ENCODE results near the gene KMT5B. TPM values are rescaled to one million over a fixed set of nuclear protein-coding genes. Genes with fewer than 3 reads are reported as not detected.

KMT5B gene
- total RNA-seq, 1 experiment from 2014 or later, result 45.7 TPM

DNA sequence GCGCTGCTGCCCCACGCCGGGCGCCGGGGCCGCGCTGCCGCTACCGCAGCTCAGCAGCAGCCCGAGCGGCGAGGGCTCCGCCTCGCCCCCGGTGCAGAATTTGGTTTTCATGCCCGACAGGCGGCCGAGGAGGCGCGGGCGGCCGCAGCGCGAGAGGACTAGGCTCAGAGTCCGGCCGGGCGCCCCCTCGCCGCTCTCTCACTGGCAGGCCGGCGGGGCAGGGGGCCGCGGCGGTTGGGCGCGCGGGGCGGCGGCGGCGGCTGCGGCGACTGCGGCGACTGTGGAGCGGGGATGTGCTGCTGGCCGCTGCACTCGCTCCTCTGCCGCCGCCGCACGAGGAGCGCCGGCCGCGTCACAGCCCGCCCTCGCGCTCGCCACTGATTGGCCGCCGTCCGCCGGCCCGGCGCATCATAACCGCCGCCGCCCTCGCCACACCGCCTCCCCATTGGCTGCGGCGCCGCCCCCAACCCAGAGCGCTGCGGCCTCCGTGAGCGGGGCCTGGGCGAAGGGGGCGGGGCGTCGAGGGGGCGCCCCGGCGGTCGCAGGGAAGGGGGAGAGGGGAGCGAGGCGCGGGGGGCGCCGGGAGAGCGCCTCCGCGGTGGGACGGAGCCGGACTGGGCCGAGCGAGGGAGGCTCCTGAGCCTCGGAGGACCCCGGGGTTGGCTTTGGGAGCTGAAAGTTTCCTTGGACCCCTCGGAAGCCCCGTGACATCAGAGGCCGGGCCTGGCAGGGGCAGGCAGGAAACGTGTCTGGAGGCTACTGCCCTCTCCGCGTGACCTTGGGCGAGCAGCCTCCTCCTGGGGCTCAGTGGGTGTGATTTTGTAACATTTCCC is 91.8 kb downstream of the KMT5B start, which contains the start of gene CHKA:
Gene CHKA (minus strand): TSS at position 322 of the 833 bp plus-strand sequence. CDS start 211 bp downstream, at position 111.
- Histone ChIP-seq H3K79me2 (ENCODE audit: low read depth) (peaks cover 56% of the 10 kb centered on the region), H3K27ac (peak within 1 kb of the TSS; percentile 97), H3F3A (ENCODE audit: insufficient read depth, low read depth) (peaks cover 43% of the 10 kb centered on the region), H3K27me3 (ENCODE audit: insufficient read depth, low read depth) (no peaks in the 10 kb centered on the region), H3K9me2 (ENCODE audit: insufficient read depth) (no peaks in the 10 kb centered on the region), H3K36me3 (ENCODE audit: low read depth) (peaks cover 17% of the 10 kb centered on the region), H3K4me1 (replicated peaks; ENCODE audit: insufficient read depth) (peaks cover 77% of the 10 kb centered on the region), H4K20me1 (ENCODE audit: insufficient read depth) (peaks cover 41% of the 10 kb centered on the region), H2AFZ (peak within 1 kb of the TSS; percentile 52), H3K4me2 (peak within 1 kb of the TSS; percentile 100), H3K9me3 (ENCODE audit: insufficient read depth, low read depth) (no peaks in the 10 kb centered on the region), H3K4me3 (peak within 1 kb of the TSS; percentile 92)
- ChIA-PET CTCF (interaction anchor here (0.6 kb wide), 1 partner anchor 687 kb away, joined by 4 read pairs; no protein-coding TSS in a partner anchor), POLR2A (ENCODE audit: unreplicated experiment) (interaction anchor here (0.6 to 0.8 kb wide), 5 partner anchors 8 to 116 kb away, joined by 3 to 38 read pairs (median 5); no protein-coding TSS in a partner anchor)
- no TSS peak for BruUV-seq (replicated peaks)
- intact Hi-C loops (cut with micrococcal nuclease; ENCODE audit: unreplicated experiment), result loop anchor here (2.0 to 5.0 kb wide), 2 partner anchors 79 to 88 kb away; no protein-coding TSS in a partner anchor
- DNase-seq, result peak; percentile 88 to 97
- no peak for TF ChIP-seq CTCF (conservative IDR thresholded peaks at IDR 0.05)
- TF ChIP-seq EZH2 (IDR thresholded peaks at IDR 0.05; ENCODE audit: low read depth), result no peak

- H4K20me1 ChIP-seq (ENCODE audit: insufficient read depth), result peaks cover 49% of the 10 kb centered on the region
- TF ChIP-seq EZH2 (IDR thresholded peaks at IDR 0.05; ENCODE audit: low read depth) (no peak), CTCF (conservative IDR thresholded peaks at IDR 0.05) (no peak)
- POLR2A ChIA-PET (ENCODE audit: unreplicated experiment), result interaction anchor here (0.6 kb wide), 4 partner anchors 27 to 115 kb away, joined by 3 to 38 read pairs (median 6); no protein-coding TSS in a partner anchor
- CTCF ChIA-PET, result interaction anchor here (0.6 kb wide), 2 partner anchors 687 to 1215 kb away, joined by 4 to 6 read pairs; no protein-coding TSS in a partner anchor
- no TSS peak for BruUV-seq (replicated peaks)
- peak overlapping the region; percentile 92 for H3K4me3 ChIP-seq
- H3K4me2 ChIP-seq, result peak overlapping the region; percentile 92
- H2AFZ ChIP-seq, result no peak overlapping the region
- intact Hi-C loops (cut with micrococcal nuclease; ENCODE audit: unreplicated experiment), result loop anchor here (2.0 to 5.0 kb wide), 2 partner anchors 78 to 88 kb away; no protein-coding TSS in a partner anchor
- peak overlapping the region; percentile 52 for H3K27ac ChIP-seq
- H3F3A ChIP-seq (ENCODE audit: insufficient read depth, low read depth), result peaks cover 38% of the 10 kb centered on the region
- peaks cover 77% of the 10 kb centered on the region for H3K4me1 ChIP-seq (replicated peaks; ENCODE audit: insufficient read depth)
- peaks cover 25% of the 10 kb centered on the region for H3K36me3 ChIP-seq (ENCODE audit: low read depth)
- H3K79me2 ChIP-seq (ENCODE audit: low read depth), result peaks cover 64% of the 10 kb centered on the region
- no peaks in the 10 kb centered on the region for H3K9me3 ChIP-seq (ENCODE audit: insufficient read depth, low read depth)
- DNase-seq, result peak in 1 of 2 experiments; percentile 50
- no peaks in the 10 kb centered on the region for H3K27me3 ChIP-seq (ENCODE audit: insufficient read depth, low read depth)
- H3K9me2 ChIP-seq (ENCODE audit: insufficient read depth), result no peaks in the 10 kb centered on the region
Measured at GRCh38 chr11:68120273-68121066, 92.6 kb downstream of the KMT5B start.

Measured in PC-9 (cell line).